ENCODE data around the gene OTUB1.

DNA sequence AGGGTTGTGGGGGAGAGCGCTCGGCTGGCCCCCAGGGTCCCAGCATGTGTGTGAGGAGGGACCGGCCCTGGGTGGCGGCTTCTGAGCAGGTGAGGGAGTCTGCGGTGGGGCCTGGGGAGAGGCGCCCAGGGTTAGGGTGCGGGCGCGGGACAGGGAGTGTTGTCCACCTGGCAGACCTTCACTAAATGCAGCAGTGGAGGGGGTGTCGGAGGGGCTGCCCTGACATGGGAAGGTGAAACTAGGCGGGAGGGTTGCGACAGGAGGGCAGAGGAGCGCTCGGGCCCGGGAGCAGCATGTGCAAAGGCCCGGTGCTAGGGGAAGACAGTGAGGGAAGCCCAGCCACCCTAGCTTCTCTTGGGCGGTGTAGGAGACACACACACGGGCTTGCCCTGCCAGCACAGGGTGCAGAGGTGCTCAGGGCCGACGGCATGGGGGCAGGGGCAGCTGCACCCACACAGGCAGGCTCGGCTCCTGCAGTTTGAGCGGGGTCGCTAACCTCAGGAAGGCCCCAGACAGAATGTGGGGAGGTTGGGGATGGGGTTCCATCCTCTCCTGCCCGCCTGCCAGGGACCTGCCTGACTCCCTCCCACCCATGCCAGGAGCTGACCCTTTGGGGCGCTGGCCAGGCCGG, 22.2 kb downstream of the OTUB1 start:
- TF ChIP-seq, protein P1, sequence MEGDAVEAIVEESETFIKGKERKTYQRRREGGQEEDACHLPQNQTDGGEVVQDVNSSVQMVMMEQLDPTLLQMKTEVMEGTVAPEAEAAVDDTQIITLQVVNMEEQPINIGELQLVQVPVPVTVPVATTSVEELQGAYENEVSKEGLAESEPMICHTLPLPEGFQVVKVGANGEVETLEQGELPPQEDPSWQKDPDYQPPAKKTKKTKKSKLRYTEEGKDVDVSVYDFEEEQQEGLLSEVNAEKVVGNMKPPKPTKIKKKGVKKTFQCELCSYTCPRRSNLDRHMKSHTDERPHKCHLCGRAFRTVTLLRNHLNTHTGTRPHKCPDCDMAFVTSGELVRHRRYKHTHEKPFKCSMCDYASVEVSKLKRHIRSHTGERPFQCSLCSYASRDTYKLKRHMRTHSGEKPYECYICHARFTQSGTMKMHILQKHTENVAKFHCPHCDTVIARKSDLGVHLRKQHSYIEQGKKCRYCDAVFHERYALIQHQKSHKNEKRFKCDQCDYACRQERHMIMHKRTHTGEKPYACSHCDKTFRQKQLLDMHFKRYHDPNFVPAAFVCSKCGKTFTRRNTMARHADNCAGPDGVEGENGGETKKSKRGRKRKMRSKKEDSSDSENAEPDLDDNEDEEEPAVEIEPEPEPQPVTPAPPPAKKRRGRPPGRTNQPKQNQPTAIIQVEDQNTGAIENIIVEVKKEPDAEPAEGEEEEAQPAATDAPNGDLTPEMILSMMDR (IDR thresholded peaks at IDR 0.05) = no peak
- TF ChIP-seq EZH2 (IDR thresholded peaks at IDR 0.05; ENCODE audit: borderline replicate concordance, insufficient read depth, low read depth, low read length, poor library complexity, severe bottlenecking) = no peak
